ENCODE results near the gene GNB1L. TPM values are rescaled to one million over a fixed set of nuclear protein-coding genes. Genes with fewer than 3 reads are reported as not detected.
"Not testable (repeated sequence)": the region's sequence is repeated elsewhere in the genome, so short reads cannot be mapped to it uniquely, and the experiment has no call there.

Gene GNB1L
- total RNA-seq, 2 donors from 2014 or later, result 2.5 to 4.5 TPM

DNA sequence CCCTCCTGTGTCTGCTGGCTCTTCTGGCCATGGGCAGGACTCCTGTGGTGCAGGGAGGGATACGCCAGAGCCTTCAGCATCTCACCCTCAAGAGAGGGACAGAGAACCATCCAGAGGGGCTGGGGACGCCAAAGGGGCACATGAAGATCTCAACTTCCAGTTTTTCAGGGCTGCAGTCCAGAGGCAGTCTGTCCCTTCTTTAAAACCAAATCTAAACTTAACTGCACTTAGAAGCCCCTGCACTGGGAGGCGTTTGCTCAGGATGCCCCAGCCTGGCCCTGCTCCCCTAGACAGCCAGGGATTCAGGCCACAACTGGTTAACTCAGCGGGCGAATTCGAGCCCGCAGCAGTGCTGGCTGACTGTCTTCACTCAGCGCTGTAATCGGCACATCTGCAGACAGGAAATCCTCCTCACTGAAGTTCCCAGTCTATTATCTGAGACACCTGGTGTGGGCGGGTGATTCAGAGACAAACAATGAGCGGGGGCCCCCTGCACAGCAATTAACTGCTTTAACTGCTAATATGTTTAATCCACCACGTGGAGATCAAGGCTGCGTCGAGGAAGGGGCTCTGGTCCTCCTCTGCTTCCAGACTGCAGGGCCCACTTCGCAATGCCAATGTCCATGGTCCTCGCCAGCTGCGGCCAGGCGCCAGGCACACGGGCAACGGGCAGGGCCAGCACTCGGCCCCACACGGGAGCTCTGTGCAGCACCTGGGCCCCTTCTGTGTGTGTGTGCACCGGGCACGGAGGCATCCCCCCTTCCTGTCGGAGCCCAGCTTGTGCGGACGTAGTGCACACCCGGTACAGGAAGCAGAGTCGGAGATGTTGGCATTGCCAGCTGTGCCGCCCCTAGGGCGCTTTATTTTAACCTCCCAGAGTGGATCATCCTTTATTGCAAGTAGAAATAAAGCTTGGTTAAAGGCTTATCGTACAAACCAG lies 36.9 kb upstream of the GNB1L start:
- intact Hi-C loops (cut with DNase I), result no loop called here
- DNase-seq, result no peak

GRCh38 chr22:19890502-19891316 lies 36.0 kb upstream of the GNB1L start:
- ATAC-seq (no peak), DNase-seq (no peak)
- intact Hi-C loops (cut with DNase I), result no loop called here

More for the DNA sequence above, 36.9 kb upstream of the GNB1L start:
- peak; percentile 48 to 49 for ATAC-seq

DNA sequence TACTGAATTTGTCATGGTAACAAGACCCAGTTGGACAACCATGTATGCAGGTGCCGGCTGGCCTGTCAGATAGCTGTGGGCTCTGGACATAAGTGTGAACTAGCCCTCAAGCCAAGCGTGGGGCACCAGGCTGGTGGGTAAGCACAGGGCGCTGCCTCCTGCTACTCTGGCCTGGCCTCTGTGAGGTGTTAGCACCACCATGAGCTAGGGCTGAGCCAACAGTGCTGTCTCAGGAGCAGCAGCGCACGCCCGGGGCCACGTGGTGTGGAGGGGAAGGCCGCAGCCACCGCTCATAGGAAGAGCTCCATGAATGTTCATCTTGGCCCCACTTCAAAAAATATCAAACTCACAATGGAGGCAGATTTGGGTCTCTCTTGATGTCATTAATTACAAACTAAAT lies 35.3 kb upstream of the GNB1L start:
- DNase-seq (peak; percentile 20), ATAC-seq (no peak)
- intact Hi-C loops (cut with DNase I), result no loop called here

DNA sequence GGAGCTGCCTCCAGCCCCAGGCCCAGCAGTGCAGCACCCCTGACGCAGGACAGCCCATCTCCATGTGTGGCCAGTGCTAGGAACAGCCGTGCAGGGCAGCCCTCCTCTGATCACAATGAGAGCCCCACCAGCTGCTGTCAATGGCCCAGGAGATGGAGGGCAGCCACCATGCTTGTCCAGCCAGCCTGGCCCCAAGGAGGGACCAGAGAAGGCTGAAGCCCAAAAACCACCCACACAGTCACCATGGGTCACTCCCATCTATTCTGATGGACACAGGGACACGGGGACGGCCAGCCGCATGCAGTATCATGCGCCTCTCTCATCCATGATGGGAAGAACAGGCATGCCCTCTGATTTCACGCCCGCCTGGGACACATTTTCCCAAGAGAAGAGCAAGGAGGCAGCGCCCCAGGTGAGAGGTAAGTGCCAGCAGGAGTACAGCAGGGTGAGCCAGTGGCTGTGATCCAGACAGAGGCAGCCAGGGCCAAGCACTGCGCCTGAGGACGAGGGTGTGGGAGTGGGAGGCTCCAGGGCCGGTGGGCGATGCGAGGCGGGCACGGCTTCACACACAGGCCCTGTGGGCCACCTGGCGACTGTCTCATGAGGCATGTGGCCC lies 33.6 kb upstream of the GNB1L start:
- intact Hi-C loops (cut with DNase I), result no loop called here
- ATAC-seq, result no peak
- peak; percentile 18 for DNase-seq

GRCh38 chr22:19887256-19887985 lies 32.7 kb upstream of the GNB1L start:
- ATAC-seq, result no peak
- DNase-seq, result peak; percentile 20
- intact Hi-C loops (cut with DNase I), result no loop called here

DNA sequence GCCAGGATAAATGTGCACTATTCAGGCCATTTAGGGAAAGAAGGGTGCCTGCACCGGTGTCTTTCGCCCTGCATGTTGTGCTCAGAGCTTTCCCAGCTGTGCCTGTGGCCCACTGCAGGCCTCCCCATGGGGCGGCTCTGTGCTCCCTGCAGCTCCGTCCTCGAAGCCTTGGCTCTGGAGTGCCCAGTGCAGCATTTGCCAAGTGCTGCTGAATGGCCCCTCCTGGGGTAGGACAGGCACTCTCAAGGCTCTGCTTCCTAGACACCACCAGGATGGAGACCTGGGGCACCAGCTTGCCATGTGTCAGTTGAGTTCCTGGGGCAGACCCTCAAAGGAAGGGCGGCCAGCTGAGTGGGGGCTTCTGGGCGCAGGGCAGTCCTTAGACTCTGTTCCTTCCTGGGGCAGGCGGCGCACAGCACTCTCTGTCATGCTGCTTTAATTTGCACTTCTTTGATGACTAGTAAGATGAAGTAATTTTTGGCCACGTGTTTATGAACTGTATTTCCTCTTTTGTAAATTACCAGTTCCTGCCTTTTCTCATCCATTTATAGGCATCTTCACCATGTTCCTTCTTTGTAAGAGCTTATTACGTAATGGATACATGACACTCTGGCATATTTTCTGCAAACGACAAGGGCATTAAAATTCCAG lies 32.1 kb upstream of the GNB1L start:
- intact Hi-C loops (cut with DNase I), result no loop called here
- ATAC-seq, result peak in 1 of 2 donors; percentile 19
- DNase-seq, result peak; percentile 25

- DNase-seq (no peak), ATAC-seq (no peak)
- intact Hi-C loops (cut with DNase I), result no loop called here
Measured at GRCh38 chr22:19885841-19886592, 31.3 kb upstream of the GNB1L start.

DNA sequence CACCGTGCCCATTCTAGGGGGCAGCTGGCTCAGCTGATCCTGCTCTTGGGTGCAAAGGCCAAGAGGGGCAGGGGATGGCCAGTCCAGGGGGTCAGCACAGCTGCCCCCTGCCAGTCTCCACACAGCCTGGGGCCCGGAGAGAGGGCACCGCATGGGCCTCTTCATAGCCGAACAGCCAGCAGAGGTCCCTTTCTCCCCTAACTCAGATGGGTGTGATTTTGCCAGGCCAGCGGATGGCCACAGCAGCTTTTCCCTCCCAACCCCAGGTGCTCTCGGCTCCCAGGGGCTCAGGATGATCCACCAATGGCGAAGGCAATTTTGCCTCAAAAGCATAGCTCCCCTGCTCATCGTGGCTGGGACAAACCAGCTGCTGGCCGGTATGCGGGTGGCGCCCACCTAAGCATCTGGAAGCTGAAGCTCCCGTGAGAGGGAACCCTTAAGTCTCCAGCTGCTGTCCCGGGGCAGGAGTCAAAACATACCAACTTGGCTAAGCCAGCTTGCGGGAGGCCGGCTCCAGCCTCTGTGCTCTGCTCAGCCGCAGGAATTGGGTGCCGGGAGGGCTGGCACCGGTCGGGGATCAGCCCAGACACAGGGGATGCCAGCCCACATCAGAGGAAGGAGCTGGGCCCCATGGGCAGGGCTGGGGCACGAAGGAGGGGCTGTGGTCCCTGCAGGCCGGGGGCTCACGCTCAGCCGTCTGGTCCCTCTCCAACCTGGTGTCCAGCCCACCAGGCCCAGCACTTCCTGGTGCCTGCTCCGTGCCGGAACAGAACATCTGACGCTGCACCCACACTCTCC lies 30.5 kb upstream of the GNB1L start:
- no peak for ATAC-seq
- intact Hi-C loops (cut with DNase I), result no loop called here
- DNase-seq, result no peak

GRCh38 chr22:19884161-19884953 lies 29.7 kb upstream of the GNB1L start:
- intact Hi-C loops (cut with DNase I), result no loop called here
- DNase-seq, result no peak
- ATAC-seq, result no peak

- intact Hi-C loops (cut with DNase I), result not testable (repeated sequence)
Measured at GRCh38 chr22:19883446-19883845, 28.8 kb upstream of the GNB1L start.

GRCh38 chr22:19882446-19883381 lies 28.0 kb upstream of the GNB1L start:
- DNase-seq, result no peak
- ATAC-seq, result no peak
- intact Hi-C loops (cut with DNase I), result no loop called here

More at GRCh38 chr22:19883446-19883845, 28.8 kb upstream of the GNB1L start:
- not testable (repeated sequence) for DNase-seq, ATAC-seq

DNA sequence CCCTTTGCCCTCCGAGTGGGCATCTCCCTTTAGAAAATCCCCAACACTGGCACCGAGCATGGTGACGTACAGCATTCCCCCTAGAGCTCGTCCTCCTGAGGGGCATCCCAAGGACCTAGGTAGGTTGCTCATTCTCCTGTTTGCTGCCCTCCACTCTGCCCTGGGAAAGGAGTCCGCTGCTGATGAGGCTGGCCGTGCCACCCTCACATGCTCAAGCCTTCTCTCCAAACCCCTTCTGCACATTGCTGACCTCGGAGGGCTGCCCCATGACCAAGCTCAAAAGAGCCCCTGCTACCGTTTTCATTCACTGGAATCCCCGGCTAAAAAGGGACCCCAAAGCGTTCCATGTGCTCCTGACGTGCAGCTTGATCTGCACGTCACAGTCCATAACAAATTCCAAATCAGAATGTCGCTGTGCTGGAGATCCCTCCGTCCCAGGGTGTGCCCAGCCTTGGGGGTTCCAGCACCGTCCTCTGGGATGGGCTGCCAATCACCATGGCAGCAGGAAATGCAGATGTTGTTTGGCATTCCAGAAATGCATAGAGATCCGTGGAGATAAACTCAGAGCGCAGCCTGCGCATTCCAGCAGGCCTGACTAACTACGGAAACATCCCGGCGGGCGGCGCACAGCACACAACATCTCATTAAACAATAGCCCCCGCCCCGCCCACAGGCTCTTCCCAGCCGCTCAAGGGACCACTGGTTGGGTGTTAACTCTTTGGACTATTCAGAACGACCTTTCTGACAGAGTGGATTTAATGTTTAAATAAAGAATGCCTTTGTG lies 26.3 kb upstream of the GNB1L start:
- intact Hi-C loops (cut with DNase I), result no loop called here
- DNase-seq, result peak; percentile 75
- peak; percentile 39 to 69 for ATAC-seq

DNA sequence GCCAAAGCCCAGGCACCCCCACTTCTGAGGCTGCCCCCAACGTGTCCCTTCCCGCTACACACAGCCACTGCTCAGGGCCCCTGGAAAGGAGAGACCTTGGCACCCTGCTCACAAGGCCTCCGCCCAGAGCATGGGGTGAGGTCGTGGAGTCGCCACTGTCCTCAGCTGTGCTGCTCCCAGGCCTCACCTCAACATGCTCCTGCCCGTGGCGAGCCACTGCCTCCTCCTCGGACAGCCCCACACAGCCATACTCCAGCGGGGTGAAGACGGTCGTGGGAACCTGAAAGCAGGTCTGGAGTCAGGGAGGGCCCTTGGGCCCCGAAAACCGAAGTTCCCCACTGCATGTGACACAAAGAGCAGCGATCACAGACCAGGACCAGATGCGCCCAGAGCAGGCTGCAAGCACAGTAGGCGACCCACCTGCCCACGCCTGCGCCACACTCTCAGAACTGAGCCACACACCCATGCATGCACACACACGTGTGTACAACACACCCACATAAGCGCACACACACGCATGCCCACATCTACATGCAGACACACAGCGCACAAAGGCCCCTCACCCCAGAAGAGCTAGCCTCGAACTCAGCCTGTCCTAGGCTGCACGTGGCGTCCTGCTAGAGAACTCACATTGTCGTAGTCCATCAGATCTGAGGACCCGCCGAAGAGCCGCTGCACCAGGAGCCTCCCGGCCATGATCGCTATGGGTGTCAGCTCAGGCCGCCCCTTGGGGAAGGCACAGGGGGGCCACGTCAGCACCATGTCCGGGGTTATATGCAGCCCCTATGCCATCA lies 25.5 kb upstream of the GNB1L start:
- DNase-seq (peak; percentile 12), ATAC-seq (no peak)

GRCh38 chr22:19879643-19879991 lies 24.9 kb upstream of the GNB1L start:
- DNase-seq (peak; percentile 13), ATAC-seq (no peak)
- intact Hi-C loops (cut with DNase I), result no loop called here

More for the DNA sequence above, 25.5 kb upstream of the GNB1L start:
- intact Hi-C loops (cut with DNase I), result no loop called here
